ENCODE data around the gene ZCCHC14. TPM values are rescaled to one million over a fixed set of nuclear protein-coding genes. Genes with fewer than 3 reads are reported as not detected.

ZCCHC14 gene
- total and polyA plus RNA-seq, 2 of the 13 experiments (the other 11 are each of a cell fraction or from before 2014, with no cell fraction given): 12.4 to 12.5 TPM

DNA sequence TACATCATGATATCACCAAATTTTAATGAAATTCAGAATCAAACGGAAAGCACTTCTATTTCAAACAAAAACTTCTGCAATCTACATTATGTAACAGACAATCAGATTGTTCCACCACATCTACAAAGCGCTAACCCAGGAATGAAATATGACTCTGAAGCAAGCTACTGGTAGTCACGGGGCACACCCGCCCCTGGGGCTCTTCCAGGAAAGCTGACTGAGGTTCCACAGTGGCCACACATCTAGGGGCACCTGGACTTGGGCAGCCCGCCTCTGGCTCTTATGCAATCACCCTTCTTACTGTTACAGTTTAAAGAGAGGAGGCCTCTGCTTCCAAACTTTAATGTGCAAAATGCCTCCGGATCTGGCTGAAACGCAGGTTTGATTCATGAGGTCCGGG lies 27.5 kb downstream of the ZCCHC14 start (continued):
- TF ChIP-seq ZHX2 (IDR thresholded peaks at IDR 0.05; ENCODE audit: low read depth) (no peak), ZHX2 (CRISPR knock-in tag; IDR thresholded peaks at IDR 0.05; ENCODE audit: borderline replicate concordance) (no peak), ZFP36L1 (CRISPR knock-in tag; IDR thresholded peaks at IDR 0.05) (peak; percentile 30; the same call in 1 of the 2 replicates), SIX1 (CRISPR knock-in tag; IDR thresholded peaks at IDR 0.05; ENCODE audit: borderline replicate concordance) (peak; percentile 77; the same call in 1 of the 2 replicates), ZNF30 (CRISPR knock-in tag; IDR thresholded peaks at IDR 0.05) (no peak), GATAD1 (CRISPR knock-in tag; IDR thresholded peaks at IDR 0.05) (peak; percentile 28), HNRNPLL (IDR thresholded peaks at IDR 0.05; ENCODE audit: low read depth, low read length, poor library complexity, severe bottlenecking) (no peak), ZFP62 (CRISPR knock-in tag; IDR thresholded peaks at IDR 0.05) (no peak), ZNF780A (CRISPR knock-in tag; IDR thresholded peaks at IDR 0.05) (no peak), STAG1 (CRISPR knock-in tag; IDR thresholded peaks at IDR 0.05) (peak; percentile 15; the same call in 1 of the 2 replicates), TEAD2 (CRISPR knock-in tag; IDR thresholded peaks at IDR 0.05) (no peak), ZNF256 (CRISPR knock-in tag; conservative IDR thresholded peaks at IDR 0.05) (no peak), CENPT (CRISPR knock-in tag; IDR thresholded peaks at IDR 0.05; ENCODE audit: low read depth) (no peak), ZNF382 (CRISPR knock-in tag; IDR thresholded peaks at IDR 0.05; ENCODE audit: borderline replicate concordance) (no peak)
- TF ChIP-seq, protein P1, sequence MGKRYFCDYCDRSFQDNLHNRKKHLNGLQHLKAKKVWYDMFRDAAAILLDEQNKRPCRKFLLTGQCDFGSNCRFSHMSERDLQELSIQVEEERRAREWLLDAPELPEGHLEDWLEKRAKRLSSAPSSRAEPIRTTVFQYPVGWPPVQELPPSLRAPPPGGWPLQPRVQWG (CRISPR knock-in tag; IDR thresholded peaks at IDR 0.05; ENCODE audit: borderline replicate concordance, low read depth): no peak
- TF ChIP-seq, protein P2, sequence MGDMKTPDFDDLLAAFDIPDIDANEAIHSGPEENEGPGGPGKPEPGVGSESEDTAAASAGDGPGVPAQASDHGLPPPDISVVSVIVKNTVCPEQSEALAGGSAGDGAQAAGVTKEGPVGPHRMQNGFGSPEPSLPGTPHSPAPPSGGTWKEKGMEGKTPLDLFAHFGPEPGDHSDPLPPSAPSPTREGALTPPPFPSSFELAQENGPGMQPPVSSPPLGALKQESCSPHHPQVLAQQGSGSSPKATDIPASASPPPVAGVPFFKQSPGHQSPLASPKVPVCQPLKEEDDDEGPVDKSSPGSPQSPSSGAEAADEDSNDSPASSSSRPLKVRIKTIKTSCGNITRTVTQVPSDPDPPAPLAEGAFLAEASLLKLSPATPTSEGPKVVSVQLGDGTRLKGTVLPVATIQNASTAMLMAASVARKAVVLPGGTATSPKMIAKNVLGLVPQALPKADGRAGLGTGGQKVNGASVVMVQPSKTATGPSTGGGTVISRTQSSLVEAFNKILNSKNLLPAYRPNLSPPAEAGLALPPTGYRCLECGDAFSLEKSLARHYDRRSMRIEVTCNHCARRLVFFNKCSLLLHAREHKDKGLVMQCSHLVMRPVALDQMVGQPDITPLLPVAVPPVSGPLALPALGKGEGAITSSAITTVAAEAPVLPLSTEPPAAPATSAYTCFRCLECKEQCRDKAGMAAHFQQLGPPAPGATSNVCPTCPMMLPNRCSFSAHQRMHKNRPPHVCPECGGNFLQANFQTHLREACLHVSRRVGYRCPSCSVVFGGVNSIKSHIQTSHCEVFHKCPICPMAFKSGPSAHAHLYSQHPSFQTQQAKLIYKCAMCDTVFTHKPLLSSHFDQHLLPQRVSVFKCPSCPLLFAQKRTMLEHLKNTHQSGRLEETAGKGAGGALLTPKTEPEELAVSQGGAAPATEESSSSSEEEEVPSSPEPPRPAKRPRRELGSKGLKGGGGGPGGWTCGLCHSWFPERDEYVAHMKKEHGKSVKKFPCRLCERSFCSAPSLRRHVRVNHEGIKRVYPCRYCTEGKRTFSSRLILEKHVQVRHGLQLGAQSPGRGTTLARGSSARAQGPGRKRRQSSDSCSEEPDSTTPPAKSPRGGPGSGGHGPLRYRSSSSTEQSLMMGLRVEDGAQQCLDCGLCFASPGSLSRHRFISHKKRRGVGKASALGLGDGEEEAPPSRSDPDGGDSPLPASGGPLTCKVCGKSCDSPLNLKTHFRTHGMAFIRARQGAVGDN (CRISPR knock-in tag; IDR thresholded peaks at IDR 0.05): peak; percentile 49; the same call in 1 of the 2 replicates

Measured in HepG2 (cell line).